ENCODE results near the gene CPSF7. TPM values are rescaled to one million over a fixed set of nuclear protein-coding genes. Genes with fewer than 3 reads are reported as not detected.

Gene CPSF7
- total RNA-seq, 1 experiment from 2014 or later = 145 TPM

DNA sequence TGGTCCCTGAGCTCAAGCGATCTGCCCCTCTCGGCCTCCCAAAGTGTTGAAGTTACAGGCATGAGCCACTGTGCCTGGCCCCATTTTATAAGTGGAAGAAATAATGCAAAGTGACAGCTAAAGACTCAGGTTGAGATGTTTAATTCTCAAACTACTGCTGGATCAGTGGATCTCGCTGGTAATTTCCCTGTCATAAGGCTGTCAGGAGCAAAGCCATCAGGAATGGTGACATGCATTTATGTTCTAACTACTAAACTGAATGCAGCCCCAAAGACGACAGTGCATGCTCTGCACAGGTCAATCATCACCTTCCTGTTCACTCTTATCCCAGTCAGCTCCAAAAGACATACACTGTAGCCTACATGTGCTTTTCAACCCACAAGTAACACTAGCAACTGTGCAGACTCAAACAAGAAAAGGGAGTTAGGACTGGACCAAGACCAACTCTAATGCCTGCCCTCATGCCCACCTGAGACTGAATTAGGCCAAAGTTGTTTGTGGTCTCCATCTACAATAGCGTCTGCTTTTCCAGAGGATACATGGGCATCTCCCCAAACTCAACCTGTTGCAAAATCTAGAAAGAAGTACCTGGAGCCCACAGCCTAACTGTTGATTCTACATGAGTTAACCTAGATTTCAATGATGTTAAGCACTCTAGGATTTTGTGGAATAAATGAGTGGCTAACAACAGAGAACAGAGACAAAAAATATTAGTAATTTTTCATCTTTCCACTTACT, 22.6 kb downstream of the CPSF7 start:
- no peak overlapping the region for H3T11ph ChIP-seq (ENCODE audit: low read length)
- no peaks in the 10 kb centered on the region for H4K20me1 ChIP-seq (ENCODE audit: control insufficient read depth, insufficient read depth, insufficient read length)
- H3K56ac ChIP-seq (ENCODE audit: insufficient read length, low read depth, low read length) = no peak overlapping the region
- H3K4me1 ChIP-seq (ENCODE audit: insufficient read depth, low read length) = no peaks in the 10 kb centered on the region
- no peak overlapping the region for H3K27ac Mint-ChIP-seq
- no CpG with 5 or more reads among the region's 5 CpGs for WGBS (ENCODE audit: extremely low coverage, insufficient read length, low lambda C conversion rate)
- H2BK5ac ChIP-seq (ENCODE audit: insufficient read length, low read length) = no peak overlapping the region
- H2BK20ac ChIP-seq (ENCODE audit: low read depth, low read length, poor library complexity, severe bottlenecking) = no peak overlapping the region
- TF ChIP-seq, protein P1, sequence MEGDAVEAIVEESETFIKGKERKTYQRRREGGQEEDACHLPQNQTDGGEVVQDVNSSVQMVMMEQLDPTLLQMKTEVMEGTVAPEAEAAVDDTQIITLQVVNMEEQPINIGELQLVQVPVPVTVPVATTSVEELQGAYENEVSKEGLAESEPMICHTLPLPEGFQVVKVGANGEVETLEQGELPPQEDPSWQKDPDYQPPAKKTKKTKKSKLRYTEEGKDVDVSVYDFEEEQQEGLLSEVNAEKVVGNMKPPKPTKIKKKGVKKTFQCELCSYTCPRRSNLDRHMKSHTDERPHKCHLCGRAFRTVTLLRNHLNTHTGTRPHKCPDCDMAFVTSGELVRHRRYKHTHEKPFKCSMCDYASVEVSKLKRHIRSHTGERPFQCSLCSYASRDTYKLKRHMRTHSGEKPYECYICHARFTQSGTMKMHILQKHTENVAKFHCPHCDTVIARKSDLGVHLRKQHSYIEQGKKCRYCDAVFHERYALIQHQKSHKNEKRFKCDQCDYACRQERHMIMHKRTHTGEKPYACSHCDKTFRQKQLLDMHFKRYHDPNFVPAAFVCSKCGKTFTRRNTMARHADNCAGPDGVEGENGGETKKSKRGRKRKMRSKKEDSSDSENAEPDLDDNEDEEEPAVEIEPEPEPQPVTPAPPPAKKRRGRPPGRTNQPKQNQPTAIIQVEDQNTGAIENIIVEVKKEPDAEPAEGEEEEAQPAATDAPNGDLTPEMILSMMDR (conservative IDR thresholded peaks at IDR 0.05) = no peak
- H2BK120ac ChIP-seq (ENCODE audit: low read depth, low read length, poor library complexity, severe bottlenecking) = no peak overlapping the region
- H3K9me3 ChIP-seq (ENCODE audit: control insufficient read depth, low read depth, low read length) = no peaks in the 10 kb centered on the region
- no peaks in the 10 kb centered on the region for H3K4me1 Mint-ChIP-seq
- H4K5ac ChIP-seq (ENCODE audit: insufficient read length, low read depth, low read length) = no peak overlapping the region
- no peak overlapping the region for H4K91ac ChIP-seq (ENCODE audit: insufficient read length, low read depth, low read length)
- no peaks in the 10 kb centered on the region for H3K23me2 ChIP-seq (ENCODE audit: insufficient read length, low read depth, low read length, poor library complexity, severe bottlenecking)
- H3K9me3 Mint-ChIP-seq = no peaks in the 10 kb centered on the region
- no peak overlapping the region for H3K4me3 Mint-ChIP-seq
- no peak overlapping the region for H3K14ac ChIP-seq (ENCODE audit: insufficient read depth, low read length)
- H3K27me3 Mint-ChIP-seq (ENCODE audit: low read depth) = no peaks in the 10 kb centered on the region
- H3K36me3 Mint-ChIP-seq (ENCODE audit: insufficient read depth in 1 of 3, low read depth in 3 of 3) = peaks cover 43 to 95% (median 91%) of the 10 kb centered on the region in 3 experiments
- H2BK12ac ChIP-seq (ENCODE audit: insufficient read length, low read depth, low read length) = no peak overlapping the region
- no peaks in the 10 kb centered on the region for H3K79me1 ChIP-seq (ENCODE audit: insufficient read depth, low read depth, low read length, poor library complexity, severe bottlenecking)
- H2AFZ ChIP-seq (ENCODE audit: low read length) = no peak overlapping the region
- no peaks in the 10 kb centered on the region for H3K27me3 ChIP-seq (ENCODE audit: insufficient read depth, low read length)
- H3K23ac ChIP-seq (ENCODE audit: insufficient read length, low read depth, low read length) = no peak overlapping the region
- no peak overlapping the region for H3K4me2 ChIP-seq (ENCODE audit: insufficient read depth, insufficient read length, low read length)
- H4K8ac ChIP-seq (replicated peaks; ENCODE audit: insufficient read length, low read depth, low read length) = no peak overlapping the region
- H3K18ac ChIP-seq (ENCODE audit: insufficient read length, low read depth, low read length) = no peak overlapping the region
- no peak overlapping the region for H3K4ac ChIP-seq (ENCODE audit: low read depth, low read length)
- H3K27ac ChIP-seq (ENCODE audit: insufficient read length, low read depth, low read length) = no peak overlapping the region
- no peak for DNase-seq
- no peaks in the 10 kb centered on the region for H3K79me2 ChIP-seq (ENCODE audit: insufficient read depth, low read length)
- no peak overlapping the region for H2BK15ac ChIP-seq (ENCODE audit: low read depth, low read length)
- no peak overlapping the region for H3K9ac ChIP-seq (ENCODE audit: extremely low read depth, insufficient read length, low read length)
- no peak overlapping the region for H2AK5ac ChIP-seq (ENCODE audit: insufficient read length, low read length)
